Sigmoid colon (tissue), 4 donors: ENCODE results near the gene DOCK11.

Source experiments
- EP300 ChIP-seq, 4 donors: sonication (generic); formaldehyde crosslinking; IDR thresholded peaks; one replicate each; pipeline ENCODE4 v1.6.1; 2017; ENCODE audit warnings: antibody characterized with exemption in 4 of 4
- POLR2A ChIP-seq, 2 donors: fragments of 450-650 bp; IDR thresholded peaks; one replicate each; pipeline ENCODE4 v1.6.1; 2016; ENCODE audit warnings: antibody characterized with exemption in 2 of 2, mild to moderate bottlenecking in 2 of 2, moderate library complexity in 2 of 2
- POLR2AphosphoS5 ChIP-seq, 4 donors: sonication (generic); formaldehyde crosslinking; IDR thresholded peaks; one replicate each; pipeline ENCODE4 v1.6.1; 2017; ENCODE audit warnings: antibody characterized with exemption in 4 of 4
- TF ChIP-seq, protein P1 (sequence below), 4 experiments: fragments of 450-650 bp in 3 of 4; fragments of 200-600 bp in 1 of 4; IDR thresholded peaks; one replicate each; pipeline ENCODE4 v1.5.1; 2016 to 2019; ENCODE audit warnings: antibody characterized with exemption in 4 of 4, mild to moderate bottlenecking in 3 of 4, moderate library complexity in 2 of 4

DNA sequence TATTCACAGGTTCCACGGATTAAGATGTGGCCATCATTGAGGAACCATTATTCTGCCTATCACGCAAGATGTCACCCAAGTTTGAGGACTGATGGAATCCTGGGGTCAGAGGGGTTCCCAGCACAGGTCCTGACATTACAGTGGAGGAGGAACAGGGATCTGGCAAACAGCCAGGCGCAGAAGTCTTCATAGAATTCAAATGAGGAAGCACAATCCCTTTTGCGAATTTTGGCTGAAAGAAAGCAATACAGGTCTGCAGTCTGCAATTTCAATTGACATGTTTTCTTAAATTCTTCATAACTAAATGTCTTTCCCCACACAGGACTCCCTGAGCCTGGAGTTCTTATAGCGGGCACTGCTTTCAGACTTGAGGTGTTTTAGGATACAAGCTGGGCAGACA, 14.5 kb downstream of the DOCK11 start:
- TF ChIP-seq, protein P1, sequence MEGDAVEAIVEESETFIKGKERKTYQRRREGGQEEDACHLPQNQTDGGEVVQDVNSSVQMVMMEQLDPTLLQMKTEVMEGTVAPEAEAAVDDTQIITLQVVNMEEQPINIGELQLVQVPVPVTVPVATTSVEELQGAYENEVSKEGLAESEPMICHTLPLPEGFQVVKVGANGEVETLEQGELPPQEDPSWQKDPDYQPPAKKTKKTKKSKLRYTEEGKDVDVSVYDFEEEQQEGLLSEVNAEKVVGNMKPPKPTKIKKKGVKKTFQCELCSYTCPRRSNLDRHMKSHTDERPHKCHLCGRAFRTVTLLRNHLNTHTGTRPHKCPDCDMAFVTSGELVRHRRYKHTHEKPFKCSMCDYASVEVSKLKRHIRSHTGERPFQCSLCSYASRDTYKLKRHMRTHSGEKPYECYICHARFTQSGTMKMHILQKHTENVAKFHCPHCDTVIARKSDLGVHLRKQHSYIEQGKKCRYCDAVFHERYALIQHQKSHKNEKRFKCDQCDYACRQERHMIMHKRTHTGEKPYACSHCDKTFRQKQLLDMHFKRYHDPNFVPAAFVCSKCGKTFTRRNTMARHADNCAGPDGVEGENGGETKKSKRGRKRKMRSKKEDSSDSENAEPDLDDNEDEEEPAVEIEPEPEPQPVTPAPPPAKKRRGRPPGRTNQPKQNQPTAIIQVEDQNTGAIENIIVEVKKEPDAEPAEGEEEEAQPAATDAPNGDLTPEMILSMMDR (IDR thresholded peaks at IDR 0.05) = no peak
- TF ChIP-seq POLR2AphosphoS5 (IDR thresholded peaks at IDR 0.05) (no peak), POLR2A (IDR thresholded peaks at IDR 0.05) (no peak), EP300 (IDR thresholded peaks at IDR 0.05) (no peak)
